Medulla oblongata (tissue), 1 donor: Measurements from ENCODE around the gene CSF2.

Source experiments
- DNase-seq: peaks from one replicate; pipeline ENCODE4 v3.0.0-alpha.2; 2015; ENCODE audit errors: extremely low spot score

The CSF2 gene

DNA sequence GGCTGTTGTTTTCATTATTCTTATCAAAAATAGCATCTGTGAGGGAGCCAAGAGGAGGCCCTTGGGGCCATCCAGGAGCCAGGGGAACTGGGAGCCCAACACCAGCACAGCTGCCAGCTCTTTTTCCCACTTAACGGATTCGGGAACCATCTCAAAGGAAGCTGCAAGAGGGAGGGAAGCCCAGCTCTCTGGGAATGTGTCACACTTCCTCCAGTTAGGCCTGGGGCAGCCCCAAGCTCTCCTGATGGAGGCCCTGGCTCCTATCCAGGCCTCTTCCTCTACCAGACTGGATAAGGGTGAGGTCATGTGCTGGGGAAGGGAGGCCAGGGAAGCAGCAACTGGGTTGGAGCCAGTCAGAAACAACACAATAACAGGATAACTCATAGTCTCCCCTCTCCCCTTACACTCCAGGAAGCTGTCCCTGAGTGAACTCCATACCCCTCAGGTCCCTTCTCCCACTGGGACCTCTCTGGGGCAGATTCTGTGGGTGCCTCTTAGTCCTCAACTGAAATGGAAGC is 12.7 kb downstream of the CSF2 start:
- no peak for DNase-seq

DNA sequence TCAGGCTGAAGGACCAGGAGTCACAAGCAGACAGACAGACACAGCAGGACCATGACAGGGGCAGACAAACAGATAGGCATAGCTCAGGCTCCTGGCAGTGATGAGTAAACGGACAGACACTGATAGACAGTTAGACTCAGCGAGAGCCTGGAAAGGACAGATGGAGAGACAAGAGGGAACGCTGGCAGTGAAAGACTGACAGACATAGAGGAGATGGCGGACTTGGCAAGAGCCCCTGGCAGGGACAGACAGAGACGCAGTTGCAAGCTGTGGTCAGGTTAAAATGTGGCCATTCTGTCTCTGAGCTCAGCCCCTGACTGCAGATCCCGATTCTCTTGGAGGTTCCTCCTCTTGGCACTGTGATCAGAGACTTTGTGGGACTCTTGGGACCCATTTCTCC is 13.6 kb downstream of the CSF2 start:
- DNase-seq, result no peak

DNA sequence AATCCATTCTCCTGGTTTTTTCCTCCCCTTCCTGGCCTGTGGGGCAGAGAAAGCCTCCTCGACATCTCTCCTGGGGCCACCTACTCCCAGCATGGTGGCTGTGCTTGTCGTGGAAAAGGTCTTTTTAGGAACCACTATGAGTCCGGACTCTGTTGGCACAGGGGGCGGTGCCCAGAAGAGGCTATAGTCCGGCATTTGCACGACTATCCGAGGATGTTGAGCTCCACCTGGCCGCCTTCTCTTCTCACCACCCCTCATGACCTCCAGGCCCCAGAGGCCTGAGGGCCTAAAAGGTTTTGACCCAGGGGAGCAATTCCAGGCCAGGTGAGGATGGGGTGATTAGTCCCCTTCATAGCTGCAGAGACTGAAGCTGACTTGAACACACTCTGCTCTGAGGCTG is 14.1 kb downstream of the CSF2 start:
- no peak for DNase-seq

DNA sequence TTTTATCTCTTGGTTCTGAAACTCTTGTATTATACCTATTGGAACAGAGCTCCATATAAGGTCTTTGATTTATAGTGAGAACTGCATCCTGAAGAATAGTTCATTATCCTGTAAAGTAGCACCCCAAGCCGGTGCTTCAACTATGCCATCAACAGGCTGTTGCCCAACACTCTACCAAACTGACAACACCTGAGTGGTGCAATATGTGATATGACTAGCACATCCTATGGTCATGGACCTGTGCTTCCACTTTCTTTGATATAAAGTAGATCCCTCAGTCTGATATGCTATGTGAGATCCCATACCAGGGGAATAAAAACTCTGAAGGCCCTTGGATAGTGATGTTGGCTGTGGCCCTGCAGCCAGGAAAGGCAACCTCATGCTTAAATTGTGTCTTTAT is 15.8 kb downstream of the CSF2 start:
- DNase-seq, result no peak

DNA sequence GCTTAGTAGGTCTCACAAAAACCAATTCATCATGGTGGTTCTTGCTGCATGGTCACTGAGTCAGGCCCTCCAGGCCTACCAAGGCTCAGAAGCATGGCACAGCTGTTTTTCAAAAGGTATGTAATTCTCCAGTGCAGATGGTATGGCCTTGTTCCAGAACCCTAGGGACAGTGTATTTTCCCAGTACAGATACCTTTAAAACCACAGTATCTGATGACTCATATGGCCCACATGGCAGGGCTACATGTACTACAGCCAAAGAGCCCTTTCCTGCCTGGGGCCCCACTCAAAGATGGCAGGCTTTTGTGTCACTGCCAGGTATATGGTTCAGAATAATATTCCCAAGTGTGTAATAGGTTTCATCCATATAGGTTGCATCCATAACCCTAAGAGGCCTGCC is 16.5 kb downstream of the CSF2 start:
- no peak for DNase-seq

DNA sequence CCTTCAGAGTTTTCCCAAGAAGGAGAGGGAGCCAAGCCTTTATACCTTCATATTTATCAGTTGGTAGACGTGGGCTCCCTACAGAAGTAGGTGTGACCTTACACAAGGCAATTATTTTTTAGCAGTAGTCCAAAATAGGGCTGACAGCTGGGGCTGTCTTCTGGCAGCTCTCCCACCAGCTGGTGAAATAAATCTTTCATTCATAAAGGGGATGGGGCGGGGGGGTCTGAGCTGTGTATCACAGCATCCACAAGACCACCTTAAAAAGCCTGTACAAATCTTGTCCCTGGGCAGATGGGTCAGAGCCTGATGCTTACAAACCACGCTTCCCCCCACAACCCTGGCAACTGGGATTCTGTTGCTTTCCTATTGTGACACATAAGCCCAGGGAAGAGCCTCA is 19.7 kb downstream of the CSF2 start:
- DNase-seq, result no peak

DNA sequence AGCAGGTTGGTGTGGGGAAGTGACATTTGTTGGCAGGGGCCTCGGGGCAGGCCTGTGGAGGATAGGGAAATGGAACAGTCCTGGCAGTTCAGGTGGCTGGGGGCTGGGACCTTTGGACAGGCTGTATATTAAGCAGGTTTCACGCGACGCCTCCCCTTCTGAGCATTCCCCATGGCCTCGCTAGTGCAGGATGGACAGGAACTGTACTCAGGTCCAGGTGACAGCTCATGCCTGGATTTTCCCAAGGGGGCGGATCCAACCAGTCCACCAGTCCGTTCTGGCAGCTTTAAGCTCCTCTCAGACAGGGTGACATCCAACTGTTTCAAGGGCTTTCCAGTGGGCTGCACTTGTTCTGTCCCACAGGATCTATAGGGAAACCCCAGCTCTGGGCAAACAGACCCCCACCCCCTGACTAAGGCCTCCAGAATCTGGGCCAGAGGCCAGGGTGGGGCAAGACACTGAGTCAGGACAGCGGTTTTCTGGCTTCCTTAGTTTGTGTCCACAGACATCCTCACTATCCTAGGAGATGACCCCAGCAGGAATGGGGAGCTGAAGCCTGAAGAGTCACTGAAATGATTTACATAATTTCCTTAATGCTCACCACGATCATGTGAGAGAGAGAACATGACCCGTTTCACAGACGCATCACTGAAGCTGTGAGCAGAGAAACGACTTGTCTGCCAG is 20.9 kb downstream of the CSF2 start:
- DNase-seq, result no peak

DNA sequence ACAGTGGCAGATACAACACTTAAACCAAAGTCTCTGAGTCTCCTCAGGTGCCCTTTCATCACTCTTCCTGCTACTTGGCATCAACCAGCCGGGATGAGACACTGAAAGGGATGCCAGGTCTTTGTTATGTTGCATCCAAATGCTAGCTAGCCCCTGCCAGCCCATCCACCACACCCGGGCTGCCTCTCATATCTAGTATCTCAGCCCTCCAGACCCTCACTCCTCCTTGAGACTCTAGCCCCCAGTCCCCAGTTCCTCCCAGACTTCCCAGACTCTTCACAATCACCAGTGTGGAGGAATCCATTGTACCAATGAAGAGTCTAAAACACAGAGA is 21.5 kb downstream of the CSF2 start:
- DNase-seq, result no peak

DNA sequence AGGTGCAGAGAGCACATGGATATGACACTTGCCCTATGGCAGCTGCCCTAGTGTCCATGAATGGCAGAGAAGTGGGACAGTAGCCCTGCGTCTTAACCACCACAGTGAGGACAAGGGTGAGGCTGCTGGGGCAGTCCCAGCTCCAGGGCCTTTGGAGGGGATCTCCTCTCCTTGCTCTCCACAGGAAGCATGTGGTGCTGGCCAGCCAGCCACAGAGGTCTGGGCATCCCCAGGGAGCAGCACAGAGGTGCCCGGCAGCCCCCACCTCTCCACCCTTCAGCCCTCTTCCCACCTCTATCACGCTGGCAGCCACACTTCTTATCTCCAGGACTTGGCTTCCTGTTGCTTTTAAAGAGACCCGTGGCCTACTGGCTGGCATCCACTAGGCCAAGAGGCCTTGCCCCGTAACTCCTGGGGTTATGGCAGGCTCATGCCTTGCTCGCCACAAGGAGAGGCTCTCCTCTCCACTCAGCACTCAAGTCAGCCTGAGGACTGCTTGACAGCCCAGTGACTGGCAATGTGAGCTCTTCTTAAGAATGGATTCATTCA is 21.9 kb downstream of the CSF2 start:
- DNase-seq, result no peak

DNA sequence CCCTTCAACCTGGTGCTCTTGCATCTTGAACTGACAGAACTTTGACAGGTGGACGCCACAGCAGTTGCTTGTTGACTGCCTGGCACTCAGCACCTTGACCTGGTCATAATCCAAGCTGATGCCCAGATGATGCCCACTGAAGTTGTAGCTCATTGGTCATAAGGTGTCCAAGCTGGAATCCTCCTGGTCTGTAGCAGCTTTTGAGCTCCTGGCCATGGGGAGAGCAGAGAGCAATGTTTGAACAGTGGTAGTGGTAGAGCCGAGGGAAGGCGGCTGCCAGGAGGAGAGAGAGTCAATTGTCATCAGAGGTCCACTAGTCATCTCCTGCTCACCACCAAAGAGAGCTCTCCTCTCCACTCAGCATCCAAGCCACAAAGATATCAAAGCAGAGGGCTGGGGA is 23.3 kb downstream of the CSF2 start:
- no peak for DNase-seq

DNA sequence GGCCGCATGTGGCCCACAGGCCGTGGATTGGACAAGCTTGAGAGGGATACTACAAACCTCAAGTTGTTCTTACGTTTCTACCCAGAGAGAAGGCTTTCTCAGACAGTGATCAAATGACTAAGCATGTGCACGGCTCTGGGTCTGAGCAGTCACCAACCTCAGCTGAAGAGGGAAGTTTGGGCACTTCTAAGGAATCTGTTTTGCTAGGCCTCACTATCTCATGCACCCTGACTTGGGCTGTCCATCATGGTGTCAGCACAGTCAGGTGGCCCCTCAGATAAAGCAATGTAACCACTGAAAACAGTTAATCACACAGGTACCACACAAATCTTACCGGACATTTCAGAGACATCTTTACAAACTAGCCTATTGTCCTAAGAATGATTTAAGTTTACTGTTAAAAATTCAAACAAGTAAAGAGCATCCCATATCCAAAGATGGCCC is 24.6 kb downstream of the CSF2 start:
- DNase-seq, result no peak

DNA sequence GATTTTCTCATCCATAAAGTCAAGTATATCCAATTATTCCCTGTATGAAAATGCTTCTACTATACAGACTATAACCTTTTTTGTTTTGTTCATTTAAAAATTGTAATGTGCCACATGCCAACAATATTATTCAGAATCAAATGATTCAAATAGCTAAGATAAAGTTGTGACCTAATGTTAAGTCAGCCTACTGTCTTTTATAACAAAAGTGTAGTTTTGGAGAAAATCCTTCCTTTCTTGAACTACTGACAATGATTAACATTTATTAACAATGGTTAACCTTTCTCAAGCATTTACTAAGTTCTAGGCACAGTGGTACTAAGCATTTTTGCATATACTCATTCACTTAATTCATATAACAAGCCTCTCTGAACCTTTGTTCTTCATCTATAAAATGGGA is 25.0 kb downstream of the CSF2 start:
- no peak for DNase-seq

DNA sequence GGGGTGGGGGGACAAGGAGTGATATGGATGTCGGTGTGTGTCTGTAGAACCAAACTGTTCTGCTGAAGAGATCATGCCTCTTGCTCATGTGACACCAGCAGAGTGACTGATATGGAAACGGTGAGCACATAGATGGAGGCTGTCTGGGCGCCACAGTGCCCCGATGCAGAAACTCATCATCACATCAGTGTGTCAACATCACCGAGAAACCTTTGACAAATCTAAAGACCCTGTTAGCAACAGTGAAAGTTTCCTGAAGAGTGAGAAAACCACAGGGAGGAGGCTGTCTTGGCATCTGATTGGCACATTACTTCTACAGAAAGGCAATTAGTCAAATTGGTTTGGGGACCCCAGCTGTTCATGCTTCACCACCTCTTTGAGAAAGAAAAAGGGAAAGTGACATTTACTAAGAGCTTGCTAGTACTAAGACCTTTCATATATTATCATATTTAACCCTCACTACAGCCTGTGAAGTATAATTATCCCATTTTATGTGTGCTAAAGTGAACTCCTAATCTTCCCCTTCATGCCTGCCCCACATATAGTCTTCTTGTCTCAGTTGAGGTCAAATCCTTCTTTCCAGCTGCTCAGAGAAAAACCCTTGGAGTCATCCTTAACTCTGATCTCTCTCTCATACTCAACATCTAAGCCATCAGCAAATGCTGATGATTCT is 25.6 kb downstream of the CSF2 start:
- no peak for DNase-seq

DNA sequence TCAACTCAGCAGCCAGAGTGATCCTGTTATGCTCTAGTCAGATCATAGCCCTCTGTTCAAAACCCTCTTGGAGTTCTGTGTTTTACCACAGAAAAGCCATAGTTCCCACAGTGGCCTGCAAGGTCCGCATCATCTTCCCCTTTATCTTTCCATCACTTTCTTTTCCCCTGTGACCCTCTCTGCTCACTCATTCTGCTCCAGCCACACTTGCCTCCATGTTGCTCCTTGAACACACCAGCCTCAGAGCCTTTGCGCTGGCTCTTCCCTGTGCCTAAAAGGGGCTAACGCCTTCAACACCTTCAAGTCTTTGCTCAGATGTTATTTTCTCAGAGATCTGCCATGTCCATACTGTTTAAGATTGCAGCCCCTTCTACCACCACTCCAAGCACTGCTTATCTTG is 26.3 kb downstream of the CSF2 start:
- no peak for DNase-seq

DNA sequence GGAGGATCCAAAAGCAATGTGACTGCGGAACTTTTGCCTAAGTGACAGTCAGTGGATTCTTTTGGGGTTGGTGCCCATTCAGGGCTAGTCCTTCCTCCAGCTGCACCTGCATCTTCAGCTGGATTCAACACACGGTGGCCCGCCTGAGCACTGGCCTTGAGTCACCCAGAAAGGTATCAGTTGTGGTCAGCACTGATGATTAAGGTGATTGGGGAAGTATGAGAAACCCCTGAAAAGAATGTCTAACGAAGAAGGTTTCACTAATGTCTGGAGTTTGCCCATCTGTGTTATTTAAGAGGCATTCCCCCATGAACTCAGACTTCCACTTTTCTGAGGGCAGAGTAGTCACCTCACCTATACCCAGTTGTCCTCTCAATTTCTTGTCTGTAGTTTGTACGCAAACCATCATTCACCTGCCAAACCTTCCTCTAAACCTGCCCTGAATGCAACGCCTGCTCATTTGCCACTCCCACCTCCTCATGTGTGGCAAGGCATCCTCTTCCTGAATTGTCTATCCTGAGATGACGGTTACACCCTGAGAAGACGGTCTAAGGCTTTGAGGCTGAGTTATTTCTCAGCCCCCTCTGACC is 27.2 kb downstream of the CSF2 start:
- DNase-seq, result no peak

DNA sequence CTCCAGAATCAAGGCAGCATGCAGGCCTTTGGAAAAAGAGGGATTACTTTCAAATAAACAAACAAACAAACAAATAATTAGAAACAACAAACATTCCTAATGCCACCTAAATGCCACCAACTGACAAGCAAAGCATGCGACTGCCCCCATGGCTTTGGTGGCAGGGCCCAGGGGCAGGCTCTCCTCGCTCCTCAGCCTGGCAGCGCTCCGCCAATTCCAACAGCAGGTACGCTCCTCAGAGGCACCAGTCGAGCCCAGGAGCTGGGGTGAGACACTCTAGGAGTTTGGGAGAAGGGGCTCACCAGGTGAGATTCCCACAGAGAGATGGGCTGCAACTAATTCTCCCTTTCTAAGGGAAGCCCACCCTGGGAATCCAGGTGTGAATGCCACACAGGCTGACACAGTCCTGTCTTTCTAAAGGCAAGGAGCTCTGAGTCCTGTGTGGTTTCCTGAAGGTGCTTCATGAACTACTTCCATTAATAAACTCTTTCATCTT is 27.8 kb downstream of the CSF2 start:
- DNase-seq, result no peak

DNA sequence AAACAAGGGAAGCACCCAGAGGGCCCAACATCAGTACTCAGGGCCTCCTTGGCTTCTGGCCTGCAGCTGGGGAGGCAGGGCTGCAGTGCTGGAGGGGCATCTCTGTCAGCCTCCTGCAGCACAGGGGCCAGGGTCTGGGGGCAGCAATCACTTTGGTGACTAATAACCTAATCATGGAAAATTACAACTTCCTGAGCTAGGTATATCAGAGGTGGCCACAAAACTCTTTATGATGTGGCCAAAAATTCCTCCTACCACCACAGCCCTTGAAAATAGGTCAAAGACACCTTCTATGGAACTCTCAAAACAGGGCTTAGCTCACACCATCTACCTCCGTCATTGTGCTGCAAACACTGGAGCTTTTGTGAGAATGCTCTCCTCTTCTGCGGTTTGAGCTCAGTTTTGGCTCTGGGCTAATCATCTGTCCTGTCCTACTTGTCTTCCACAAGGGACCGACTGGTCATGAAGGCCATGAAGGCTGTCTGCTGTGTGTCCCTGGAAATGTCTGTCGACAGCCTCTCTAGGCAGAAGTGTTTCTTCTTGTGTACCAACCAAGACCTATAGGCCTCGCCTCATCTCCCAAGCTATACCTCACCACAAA is 28.6 kb downstream of the CSF2 start:
- no peak for DNase-seq

DNA sequence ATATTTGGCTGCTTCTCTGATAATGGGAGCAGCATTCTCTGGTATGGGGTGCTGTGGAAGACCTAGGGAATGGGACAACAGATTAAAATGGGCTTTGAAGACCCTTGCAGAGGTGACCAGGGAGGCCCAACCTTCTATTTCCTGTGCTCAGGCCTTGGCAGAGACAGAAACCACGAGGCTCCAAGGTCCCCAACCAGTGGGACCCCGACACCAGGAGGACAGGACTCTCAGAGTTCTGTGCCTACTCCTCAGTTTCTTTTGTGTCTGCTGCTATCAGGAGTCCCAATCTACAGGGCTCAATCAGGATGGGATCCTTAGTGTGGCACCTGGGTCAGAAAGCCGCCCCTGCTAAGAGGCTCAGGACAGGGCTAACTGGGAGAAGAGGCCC is 29.3 kb downstream of the CSF2 start:
- DNase-seq, result no peak

DNA sequence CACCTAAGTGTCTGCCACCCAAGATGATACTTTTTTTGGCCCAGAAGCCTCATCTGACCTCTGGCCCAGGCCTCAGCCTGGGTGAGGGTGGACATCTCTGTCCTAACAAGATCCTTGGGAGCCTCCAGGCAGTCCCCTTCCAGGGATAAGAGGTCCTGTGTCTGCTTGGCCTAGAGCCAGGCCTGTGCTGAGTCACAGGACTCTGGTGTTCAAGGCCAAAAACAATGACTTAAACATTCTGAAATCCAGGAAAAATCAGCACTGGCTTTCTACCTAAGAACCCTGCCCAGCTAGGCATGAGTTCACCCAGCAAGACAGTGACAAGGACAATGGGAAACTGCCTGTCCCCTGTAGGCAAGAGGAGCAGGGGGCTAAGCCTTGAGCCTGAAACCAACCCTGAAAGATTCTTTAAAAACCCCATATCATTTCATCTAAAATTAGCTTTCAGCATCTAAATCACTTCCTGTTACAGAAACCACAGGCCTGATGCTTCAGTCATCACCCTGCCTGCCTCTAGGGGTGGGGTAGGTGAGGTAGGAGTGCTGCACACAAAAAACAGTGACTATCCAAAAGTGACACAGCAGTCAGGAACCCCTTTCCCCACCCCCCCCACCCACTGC is 29.9 kb downstream of the CSF2 start:
- DNase-seq, result peak; percentile 11

DNA sequence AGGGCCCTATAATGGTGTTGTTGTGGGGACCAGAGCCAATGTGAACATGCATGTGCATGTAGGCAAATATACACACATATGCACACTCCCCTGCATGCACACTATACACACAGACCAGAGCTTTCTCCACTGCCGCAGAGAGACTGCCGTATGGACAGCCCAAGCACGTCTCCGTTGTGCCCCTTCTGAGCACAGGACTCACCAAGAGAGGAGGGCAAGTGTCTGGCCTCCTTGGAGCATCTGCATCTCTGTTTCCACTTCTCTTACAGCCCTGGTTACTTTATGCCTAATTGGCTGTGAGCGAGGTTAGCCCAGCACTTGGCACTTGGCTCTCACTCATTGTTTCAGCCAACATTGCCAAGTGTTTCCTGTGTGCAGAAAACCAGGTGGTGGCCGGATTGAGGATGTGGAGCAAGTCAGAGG is 30.4 kb downstream of the CSF2 start:
- no peak for DNase-seq

DNA sequence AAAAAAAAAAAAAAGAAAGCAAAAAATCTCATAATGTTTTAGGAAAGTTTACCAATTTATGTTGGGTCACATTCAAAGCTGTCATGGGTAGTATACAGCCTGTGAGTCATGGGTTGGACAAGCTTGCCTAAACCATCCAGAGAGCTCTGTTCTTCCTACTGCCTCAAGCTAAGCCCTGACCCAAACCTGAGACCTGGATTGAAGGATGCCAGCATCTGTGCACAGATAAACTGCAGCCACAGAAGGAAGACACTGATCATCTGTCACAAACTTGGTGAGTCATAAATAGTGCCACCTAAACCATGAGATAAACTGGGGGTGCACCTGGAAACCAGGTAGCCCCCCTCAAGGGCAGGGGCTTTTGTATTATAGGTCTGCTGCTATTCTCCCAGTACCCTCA is 31.0 kb downstream of the CSF2 start:
- DNase-seq, result no peak

DNA sequence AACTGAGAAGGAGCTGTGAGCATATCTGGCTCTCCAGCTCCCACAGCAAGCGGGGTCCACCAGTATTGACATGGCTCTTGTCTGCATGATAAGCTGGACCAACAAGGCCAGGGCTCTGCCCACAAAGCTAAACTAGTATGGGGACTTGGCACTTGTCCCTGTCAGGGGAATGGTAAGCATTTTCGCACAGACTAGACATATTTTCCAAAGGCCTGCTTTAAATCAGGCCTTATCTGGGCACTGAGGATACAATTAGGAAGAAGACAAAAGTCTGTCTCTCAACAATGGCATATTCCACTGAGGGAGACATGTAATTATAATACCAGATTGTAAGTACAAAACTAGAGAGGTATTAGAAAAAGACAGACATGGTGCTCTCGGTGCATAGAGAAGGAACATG is 32.1 kb downstream of the CSF2 start:
- no peak for DNase-seq
